PC-3 (cell line): ENCODE data around the gene SRRM3.

ENCODE experiments used
- CTCF ChIP-seq: fragments of 300-600 bp; sonication (generic); conservative IDR thresholded peaks from 2 replicates; pipeline ENCODE4 v1.5.1; 2017; ENCODE audit warnings: antibody characterized with exemption, low read depth, mild to moderate bottlenecking, low read length
- EZH2phosphoT487 ChIP-seq: fragments of 300-600 bp; sonication (generic); IDR thresholded peaks from 2 replicates; pipeline ENCODE4 v1.6.1; 2018; ENCODE audit warnings: mild to moderate bottlenecking, antibody characterized with exemption, low read length, borderline replicate concordance

DNA sequence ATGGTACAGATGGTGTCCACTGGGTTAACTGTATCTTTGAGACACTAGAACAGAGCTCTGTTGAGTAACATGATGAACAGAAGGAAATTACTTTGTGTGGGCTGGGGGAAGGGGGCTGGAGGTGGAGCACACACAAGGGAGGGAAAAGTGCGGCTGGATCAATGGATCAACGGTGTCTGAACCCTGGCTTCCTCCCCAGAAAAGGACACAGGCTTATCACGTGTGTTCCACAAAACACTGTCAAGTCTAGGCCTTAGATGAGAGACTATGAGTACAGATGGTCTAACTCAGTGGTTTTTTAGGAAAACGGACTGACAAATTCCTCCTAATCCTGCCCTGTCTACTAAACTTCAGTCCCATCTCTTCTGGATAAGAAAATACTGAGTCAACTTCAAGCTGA, 128.6 kb downstream of the SRRM3 start:
- no peak for TF ChIP-seq CTCF
- TF ChIP-seq EZH2phosphoT487: no peak
